Nephron (organoid): Measurements from ENCODE around the gene TRPT1.

Experiments used
- H3K27ac Mint-ChIP-seq, 3 experiments: 2 replicates each; pipeline ENCODE4 v1.8.0; 2020; ENCODE audit warnings: mixed read lengths in 3 of 3, mild to moderate bottlenecking in 2 of 3, moderate library complexity in 1 of 3
- H3K27me3 Mint-ChIP-seq: 2 replicates; pipeline ENCODE4 v1.8.0; 2021; ENCODE audit warnings: low read depth, mild to moderate bottlenecking, moderate library complexity, mixed read lengths
- H3K36me3 Mint-ChIP-seq: 2 replicates; pipeline ENCODE4 v1.8.0; 2020; ENCODE audit warnings: low read depth, mixed read lengths
- H3K4me1 Mint-ChIP-seq: 2 replicates; pipeline ENCODE4 v1.8.0; 2020; ENCODE audit warnings: mixed read lengths
- H3K4me3 Mint-ChIP-seq, 3 experiments: 2 replicates each; pipeline ENCODE4 v1.8.0; 2020; ENCODE audit warnings: mild to moderate bottlenecking in 3 of 3, mixed read lengths in 3 of 3, moderate library complexity in 2 of 3
- H3K9me3 Mint-ChIP-seq: 2 replicates; pipeline ENCODE4 v1.8.0; 2020; ENCODE audit warnings: mixed read lengths
- TF ChIP-seq, protein P1 (sequence below), 3 experiments: fragments of 200-600 bp; sonication (generic); IDR thresholded peaks; one replicate each; pipeline ENCODE4 v1.5.0; 2021; ENCODE audit warnings: antibody characterized with exemption in 3 of 3; ENCODE audit not compliant: unreplicated experiment in 3 of 3

TRPT1 gene

DNA sequence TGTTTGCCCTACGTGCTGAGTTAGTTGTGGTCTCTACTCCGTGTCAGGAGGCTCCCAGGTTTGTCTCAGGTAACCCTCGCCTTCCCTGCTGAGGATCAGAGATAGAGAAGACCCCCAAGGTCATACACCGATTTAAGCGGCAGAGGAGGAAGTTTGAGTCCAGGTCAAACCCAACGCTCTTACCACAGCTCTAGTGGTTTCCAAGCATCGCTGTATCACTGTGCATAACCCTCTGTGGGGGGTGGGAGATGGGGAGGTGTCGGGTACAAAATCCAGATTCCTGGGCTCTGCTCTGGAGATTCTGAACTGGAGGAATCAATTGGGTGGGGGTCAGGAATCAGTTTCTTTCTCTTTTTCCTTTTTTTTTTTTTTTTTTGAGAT, 5.0 kb upstream of the TRPT1 start:
- peaks cover 4% of the 10 kb centered on the region for H3K27me3 Mint-ChIP-seq
- no peaks in the 10 kb centered on the region for H3K9me3 Mint-ChIP-seq
- H3K36me3 Mint-ChIP-seq, result no peaks in the 10 kb centered on the region
- peak overlapping the region; percentile 84 to 92 (median 89) for H3K4me3 Mint-ChIP-seq
- TF ChIP-seq, protein P1, sequence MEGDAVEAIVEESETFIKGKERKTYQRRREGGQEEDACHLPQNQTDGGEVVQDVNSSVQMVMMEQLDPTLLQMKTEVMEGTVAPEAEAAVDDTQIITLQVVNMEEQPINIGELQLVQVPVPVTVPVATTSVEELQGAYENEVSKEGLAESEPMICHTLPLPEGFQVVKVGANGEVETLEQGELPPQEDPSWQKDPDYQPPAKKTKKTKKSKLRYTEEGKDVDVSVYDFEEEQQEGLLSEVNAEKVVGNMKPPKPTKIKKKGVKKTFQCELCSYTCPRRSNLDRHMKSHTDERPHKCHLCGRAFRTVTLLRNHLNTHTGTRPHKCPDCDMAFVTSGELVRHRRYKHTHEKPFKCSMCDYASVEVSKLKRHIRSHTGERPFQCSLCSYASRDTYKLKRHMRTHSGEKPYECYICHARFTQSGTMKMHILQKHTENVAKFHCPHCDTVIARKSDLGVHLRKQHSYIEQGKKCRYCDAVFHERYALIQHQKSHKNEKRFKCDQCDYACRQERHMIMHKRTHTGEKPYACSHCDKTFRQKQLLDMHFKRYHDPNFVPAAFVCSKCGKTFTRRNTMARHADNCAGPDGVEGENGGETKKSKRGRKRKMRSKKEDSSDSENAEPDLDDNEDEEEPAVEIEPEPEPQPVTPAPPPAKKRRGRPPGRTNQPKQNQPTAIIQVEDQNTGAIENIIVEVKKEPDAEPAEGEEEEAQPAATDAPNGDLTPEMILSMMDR (IDR thresholded peaks at IDR 0.05; ENCODE audit: unreplicated experiment in 3 of 3), result no peak
- peak overlapping the region; percentile 62 to 92 (median 89) for H3K27ac Mint-ChIP-seq
- H3K4me1 Mint-ChIP-seq, result peaks cover 36% of the 10 kb centered on the region

DNA sequence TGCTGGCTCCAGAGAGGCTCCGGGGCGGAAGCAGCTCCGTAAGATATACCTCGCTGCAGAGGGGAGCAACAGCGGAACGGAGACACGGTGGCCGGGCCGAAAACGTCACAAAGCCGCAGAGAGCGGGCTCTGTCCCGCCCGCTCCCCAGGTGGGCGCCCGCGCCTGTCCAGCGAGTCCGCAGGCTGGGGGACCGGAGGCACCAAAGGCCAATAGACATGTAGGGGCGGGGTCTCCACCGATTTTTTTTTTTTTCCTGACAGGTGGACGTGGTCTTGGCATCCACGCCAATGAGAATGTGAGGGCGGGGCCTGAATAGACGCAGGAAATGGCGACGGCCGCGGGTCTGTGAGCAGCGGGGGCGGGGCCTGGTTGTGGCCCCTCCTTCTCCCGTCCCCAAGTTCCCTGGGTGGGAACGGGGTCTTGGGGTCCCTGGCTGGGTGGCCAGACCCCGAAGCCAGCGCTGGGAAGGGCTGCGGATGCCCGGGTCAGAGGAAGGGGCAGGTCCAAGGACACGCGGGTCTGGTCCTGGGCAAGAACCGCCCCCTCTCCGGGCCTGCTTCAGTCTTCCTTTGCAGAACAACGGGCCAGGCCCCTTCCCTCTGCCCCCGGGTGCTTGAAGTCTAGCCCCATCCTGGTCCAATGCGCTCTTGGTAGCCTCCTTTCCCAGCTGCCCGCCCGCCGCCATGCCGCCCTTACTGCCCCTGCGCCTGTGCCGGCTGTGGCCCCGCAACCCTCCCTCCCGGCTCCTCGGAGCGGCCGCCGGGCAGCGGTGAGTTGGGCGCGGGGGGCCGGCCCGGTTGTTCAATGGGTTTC, 4.4 kb upstream of the TRPT1 start, which contains the start of gene DNAJC4:
Gene DNAJC4 (plus strand): TSS at position 378 of the 814 bp plus-strand sequence. CDS start 307 bp downstream, at position 685.
- H3K36me3 Mint-ChIP-seq, result no peaks in the 10 kb centered on the region
- peaks cover 4% of the 10 kb centered on the region for H3K27me3 Mint-ChIP-seq

DNA sequence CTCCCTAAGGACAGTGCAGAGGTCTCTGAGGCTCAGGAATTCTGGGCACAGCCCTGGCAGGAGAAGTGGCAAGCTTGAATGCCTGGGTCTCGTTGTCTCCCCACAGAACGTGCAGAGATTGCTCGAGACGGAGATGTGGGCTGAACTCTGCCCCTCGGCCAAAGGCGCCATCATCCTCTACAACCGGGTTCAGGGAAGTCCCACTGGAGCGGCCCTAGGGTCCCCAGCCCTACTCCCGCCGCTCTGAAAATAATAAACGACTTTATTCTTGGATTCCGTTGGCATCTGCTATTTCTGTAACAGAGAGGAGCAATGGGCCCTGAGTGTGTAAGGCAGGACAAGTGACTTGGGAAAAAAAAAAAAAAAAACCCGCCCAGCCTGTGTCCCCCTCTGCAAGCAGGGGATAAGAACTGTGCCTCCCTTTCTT, 3.8 kb upstream of the TRPT1 start:
- H3K36me3 Mint-ChIP-seq, result no peaks in the 10 kb centered on the region
- no peaks in the 10 kb centered on the region for H3K9me3 Mint-ChIP-seq
- peaks cover 36% of the 10 kb centered on the region for H3K4me1 Mint-ChIP-seq
- TF ChIP-seq, protein P1 (IDR thresholded peaks at IDR 0.05; ENCODE audit: unreplicated experiment in 3 of 3), result no peak
- H3K4me3 Mint-ChIP-seq, result peak overlapping the region; percentile 84 to 92 (median 89)
- peaks cover 4% of the 10 kb centered on the region for H3K27me3 Mint-ChIP-seq
- peak overlapping the region; percentile 62 to 92 (median 89) for H3K27ac Mint-ChIP-seq

More for the DNA sequence above, 4.4 kb upstream of the TRPT1 start, which contains the start of gene DNAJC4:
- TF ChIP-seq, protein P1 (IDR thresholded peaks at IDR 0.05; ENCODE audit: unreplicated experiment in 3 of 3), result no peak
- Mint-ChIP-seq H3K9me3 (no peaks in the 10 kb centered on the region), H3K4me1 (peaks cover 34% of the 10 kb centered on the region), H3K27ac (peak within 1 kb of the TSS; percentile 62 to 92 (median 89)), H3K4me3 (peak within 1 kb of the TSS; percentile 84 to 92 (median 89))

DNA sequence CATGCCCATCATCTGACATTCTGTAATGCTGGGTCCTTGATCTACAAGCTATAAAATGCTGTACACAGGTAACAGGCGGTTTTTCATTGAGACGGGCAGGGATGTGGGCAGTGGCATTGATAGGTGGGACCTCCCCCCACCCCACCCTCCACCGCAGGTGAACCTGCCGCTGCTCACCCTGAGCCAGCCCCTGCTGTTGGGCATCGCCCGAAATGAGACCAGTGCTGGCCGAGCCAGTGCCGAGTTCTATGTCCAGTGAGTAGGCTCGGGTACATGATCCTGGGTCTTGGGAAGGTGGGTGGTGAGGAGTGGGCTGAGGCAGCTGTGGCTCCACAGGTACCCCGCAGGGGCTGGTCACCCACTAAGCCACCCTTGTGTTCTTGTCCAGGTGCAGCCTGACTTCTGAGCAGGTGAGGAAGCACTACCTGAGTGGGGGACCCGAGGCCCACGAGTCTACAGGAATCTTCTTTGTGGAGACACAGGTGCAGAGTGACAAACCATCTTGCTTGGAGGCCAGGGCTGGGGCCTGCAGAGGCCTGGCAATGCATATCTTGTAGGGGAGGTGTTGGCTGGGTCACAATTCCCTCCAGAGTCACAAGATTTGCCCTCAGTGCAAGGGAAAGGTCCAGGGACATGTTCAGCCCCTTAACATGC, 3.2 kb upstream of the TRPT1 start:
- no peaks in the 10 kb centered on the region for H3K36me3 Mint-ChIP-seq
- peak overlapping the region; percentile 84 to 92 (median 89) for H3K4me3 Mint-ChIP-seq
- H3K27ac Mint-ChIP-seq, result peak overlapping the region; percentile 51 to 89 (median 62)
- peaks cover 4% of the 10 kb centered on the region for H3K27me3 Mint-ChIP-seq
- TF ChIP-seq, protein P1 (IDR thresholded peaks at IDR 0.05; ENCODE audit: unreplicated experiment in 3 of 3), result no peak
- peaks cover 36% of the 10 kb centered on the region for H3K4me1 Mint-ChIP-seq
- no peaks in the 10 kb centered on the region for H3K9me3 Mint-ChIP-seq

DNA sequence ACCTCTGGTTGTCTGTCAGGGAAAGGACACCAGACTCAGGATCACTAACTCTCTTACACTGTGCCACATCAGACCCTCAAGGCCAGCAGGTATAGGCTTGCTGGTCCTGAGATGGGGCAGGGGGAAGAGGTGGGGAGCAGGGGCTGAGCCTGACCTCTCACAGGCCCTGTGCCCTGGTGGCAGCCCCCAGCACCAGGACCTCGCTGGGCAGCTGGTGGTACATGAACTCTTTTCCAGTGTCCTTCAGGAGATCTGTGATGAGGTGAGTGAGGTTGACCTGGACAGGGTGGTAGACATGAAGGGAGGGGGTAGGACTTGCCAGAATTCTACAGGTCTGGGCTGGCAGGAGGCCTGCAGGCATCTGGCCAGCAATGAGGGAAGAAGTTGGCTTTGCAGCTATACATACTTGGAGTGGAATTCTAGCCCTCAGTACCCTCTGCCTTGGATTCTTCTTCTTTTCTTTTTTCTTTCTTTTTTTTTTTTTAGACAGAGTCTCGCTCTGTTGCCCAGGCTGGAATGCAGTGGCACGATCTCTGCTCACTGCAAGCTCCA, 1.5 kb upstream of the TRPT1 start:
- H3K27ac Mint-ChIP-seq, result peak overlapping the region; percentile 40 to 60 (median 59)
- H3K4me3 Mint-ChIP-seq, result peak overlapping the region; percentile 87 to 91 (median 90)
- H3K27me3 Mint-ChIP-seq, result peaks cover 4% of the 10 kb centered on the region
- no peaks in the 10 kb centered on the region for H3K9me3 Mint-ChIP-seq
- H3K4me1 Mint-ChIP-seq, result peaks cover 32% of the 10 kb centered on the region
- H3K36me3 Mint-ChIP-seq, result no peaks in the 10 kb centered on the region
- TF ChIP-seq, protein P1 (IDR thresholded peaks at IDR 0.05; ENCODE audit: unreplicated experiment in 3 of 3), result no peak
